ENCODE measurements around the gene CC2D2A.

CC2D2A gene

DNA sequence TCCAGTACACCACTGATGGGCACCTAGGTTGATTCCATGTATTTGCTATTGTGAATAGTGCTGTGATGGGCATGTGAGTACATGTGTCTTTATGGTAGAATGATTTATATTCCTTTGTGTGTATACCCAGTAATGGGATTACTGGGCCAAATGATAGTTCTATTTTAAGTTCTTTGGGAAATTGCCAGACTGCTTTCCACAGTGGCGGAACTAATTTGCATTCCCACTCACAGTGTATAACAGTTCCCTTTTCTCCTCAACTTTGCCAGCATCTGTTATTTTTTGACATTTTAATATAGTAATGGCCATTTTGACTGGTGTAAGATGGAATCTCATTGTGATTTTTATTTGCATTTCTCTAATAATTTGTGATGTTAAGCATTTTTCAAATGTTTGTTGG, 25.9 kb downstream of the CC2D2A start:
- Histone ChIP-seq H3K36me3 (ENCODE audit: insufficient read depth, low read length) (peaks cover 10% of the 10 kb centered on the region), H3K9ac (ENCODE audit: low read length) (no peak overlapping the region), H3K27me3 (ENCODE audit: control insufficient read depth in 1 of 2, insufficient read depth in 2 of 2, low read length in 2 of 2) (no peaks in the 10 kb centered on the region), H3K4me3 (ENCODE audit: low read depth in 1 of 2, low read length in 2 of 2) (no peak overlapping the region), H3K4me1 (ENCODE audit: insufficient read depth, low read length) (no peaks in the 10 kb centered on the region), H3K27ac (ENCODE audit: low read depth, low read length) (no peak overlapping the region), H3K9me3 (ENCODE audit: low read length) (peaks cover 4% of the 10 kb centered on the region)

DNA sequence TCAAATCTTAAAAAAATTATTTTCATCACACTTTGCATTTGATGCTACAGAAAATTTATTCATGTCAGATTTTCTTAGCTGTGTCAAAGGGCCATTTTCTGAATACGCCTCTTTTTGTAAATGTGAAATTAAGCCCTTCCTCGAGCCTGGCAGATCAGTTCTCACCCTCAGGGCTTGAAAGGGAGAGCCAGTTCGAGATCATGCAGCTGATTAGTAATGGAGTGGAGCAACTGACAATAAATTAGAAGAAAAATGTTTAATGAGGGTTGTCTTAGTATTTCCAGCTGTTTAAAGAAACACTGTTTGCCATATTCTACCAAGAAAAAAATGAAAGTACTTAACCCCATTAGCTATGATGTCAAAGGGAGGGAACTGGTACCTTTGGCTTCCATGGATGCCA, 28.7 kb downstream of the CC2D2A start:
- H3K4me1 ChIP-seq (ENCODE audit: insufficient read depth, low read length) = no peaks in the 10 kb centered on the region
- no peaks in the 10 kb centered on the region for H3K27me3 ChIP-seq (ENCODE audit: control insufficient read depth in 1 of 2, insufficient read depth in 2 of 2, low read length in 2 of 2)
- no peak overlapping the region for H3K27ac ChIP-seq (ENCODE audit: low read depth, low read length)
- H3K9me3 ChIP-seq (ENCODE audit: low read length) = peaks cover 4% of the 10 kb centered on the region
- peaks cover 21% of the 10 kb centered on the region for H3K36me3 ChIP-seq (ENCODE audit: insufficient read depth, low read length)
- H3K4me3 ChIP-seq (ENCODE audit: low read depth in 1 of 2, low read length in 2 of 2) = no peak overlapping the region
- no peak overlapping the region for H3K9ac ChIP-seq (ENCODE audit: low read length)

GRCh38 chr4:15500701-15501100, 31.0 kb downstream of the CC2D2A start:
- H3K4me3 ChIP-seq (ENCODE audit: low read depth in 1 of 2, low read length in 2 of 2) = no peak overlapping the region
- H3K27ac ChIP-seq (ENCODE audit: low read depth, low read length) = no peak overlapping the region
- no peak overlapping the region for H3K9ac ChIP-seq (ENCODE audit: low read length)
- peaks cover 26% of the 10 kb centered on the region for H3K36me3 ChIP-seq (ENCODE audit: insufficient read depth, low read length)
- peaks cover 4% of the 10 kb centered on the region for H3K9me3 ChIP-seq (ENCODE audit: low read length)
- H3K27me3 ChIP-seq (ENCODE audit: control insufficient read depth in 1 of 2, insufficient read depth in 2 of 2, low read length in 2 of 2) = no peaks in the 10 kb centered on the region
- H3K4me1 ChIP-seq (ENCODE audit: insufficient read depth, low read length) = no peaks in the 10 kb centered on the region

DNA sequence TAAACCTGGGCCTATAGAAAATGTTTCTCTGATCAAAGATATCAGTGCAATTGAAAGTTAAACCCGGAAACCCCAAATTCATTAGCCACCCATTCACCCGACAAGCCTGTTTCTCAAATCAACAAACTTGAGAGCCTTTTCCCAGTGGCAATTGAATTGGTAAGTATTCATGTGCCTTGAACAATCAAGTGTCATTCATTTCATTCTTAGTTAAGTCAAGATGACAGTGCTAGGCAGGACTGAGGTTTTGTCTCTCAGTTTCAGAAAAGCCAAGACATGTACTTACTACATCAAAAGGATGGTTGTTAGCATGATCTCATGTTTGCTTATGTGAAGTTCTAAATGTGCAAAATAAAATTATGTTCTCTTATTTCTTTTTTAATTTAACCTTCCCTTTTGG, 32.3 kb downstream of the CC2D2A start:
- H3K4me3 ChIP-seq (ENCODE audit: low read depth in 1 of 2, low read length in 2 of 2) = no peak overlapping the region
- H3K9ac ChIP-seq (ENCODE audit: low read length) = no peak overlapping the region
- H3K4me1 ChIP-seq (ENCODE audit: insufficient read depth, low read length) = no peaks in the 10 kb centered on the region
- H3K27ac ChIP-seq (ENCODE audit: low read depth, low read length) = no peak overlapping the region
- peaks cover 23% of the 10 kb centered on the region for H3K36me3 ChIP-seq (ENCODE audit: insufficient read depth, low read length)
- H3K9me3 ChIP-seq (ENCODE audit: low read length) = peaks cover 1% of the 10 kb centered on the region
- H3K27me3 ChIP-seq (ENCODE audit: control insufficient read depth in 1 of 2, insufficient read depth in 2 of 2, low read length in 2 of 2) = no peaks in the 10 kb centered on the region

GRCh38 chr4:15502384-15502783, 32.7 kb downstream of the CC2D2A start:
- peaks cover 23% of the 10 kb centered on the region for H3K36me3 ChIP-seq (ENCODE audit: insufficient read depth, low read length)
- no peaks in the 10 kb centered on the region for H3K4me1 ChIP-seq (ENCODE audit: insufficient read depth, low read length)
- H3K27me3 ChIP-seq (ENCODE audit: control insufficient read depth in 1 of 2, insufficient read depth in 2 of 2, low read length in 2 of 2) = no peaks in the 10 kb centered on the region
- H3K9me3 ChIP-seq (ENCODE audit: low read length) = no peaks in the 10 kb centered on the region
- H3K4me3 ChIP-seq (ENCODE audit: low read depth in 1 of 2, low read length in 2 of 2) = no peak overlapping the region
- H3K27ac ChIP-seq (ENCODE audit: low read depth, low read length) = no peak overlapping the region
- H3K9ac ChIP-seq (ENCODE audit: low read length) = no peak overlapping the region

DNA sequence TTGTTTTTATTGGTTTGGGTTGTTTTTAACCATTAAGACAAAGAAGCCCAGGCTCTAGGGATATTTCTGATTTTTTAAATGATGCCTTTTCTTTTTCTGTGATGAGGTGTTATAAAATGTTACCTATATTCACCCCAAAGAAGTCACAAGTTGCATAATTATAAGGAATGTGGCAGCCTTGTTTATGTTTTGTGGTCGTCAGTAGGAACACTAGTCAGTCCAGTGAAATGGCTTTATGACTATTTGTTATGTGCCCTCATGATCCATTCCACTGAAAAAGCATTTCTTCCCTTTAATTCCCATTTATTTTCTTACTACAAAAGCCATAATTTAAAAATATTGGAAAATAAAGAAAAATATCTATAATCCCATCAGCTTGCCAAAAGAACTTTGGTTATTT, 34.4 kb downstream of the CC2D2A start:
- Histone ChIP-seq H3K9ac (ENCODE audit: low read length) (no peak overlapping the region), H3K36me3 (ENCODE audit: insufficient read depth, low read length) (peaks cover 23% of the 10 kb centered on the region), H3K9me3 (ENCODE audit: low read length) (no peaks in the 10 kb centered on the region), H3K4me1 (ENCODE audit: insufficient read depth, low read length) (no peaks in the 10 kb centered on the region), H3K27me3 (ENCODE audit: control insufficient read depth in 1 of 2, insufficient read depth in 2 of 2, low read length in 2 of 2) (no peaks in the 10 kb centered on the region), H3K27ac (ENCODE audit: low read depth, low read length) (no peak overlapping the region), H3K4me3 (ENCODE audit: low read depth in 1 of 2, low read length in 2 of 2) (no peak overlapping the region)

- Histone ChIP-seq H3K36me3 (ENCODE audit: insufficient read depth, low read length) (peaks cover 37% of the 10 kb centered on the region), H3K27ac (ENCODE audit: low read depth, low read length) (no peak overlapping the region)
Observed at GRCh38 chr4:15506464-15506863, 36.8 kb downstream of the CC2D2A start.

GRCh38 chr4:15507679-15508078, 38.0 kb downstream of the CC2D2A start:
- peaks cover 42% of the 10 kb centered on the region for H3K36me3 ChIP-seq (ENCODE audit: insufficient read depth, low read length)
- H3K27me3 ChIP-seq (ENCODE audit: control insufficient read depth in 1 of 2, insufficient read depth in 2 of 2, low read length in 2 of 2) = no peaks in the 10 kb centered on the region
- H3K27ac ChIP-seq (ENCODE audit: low read depth, low read length) = no peak overlapping the region
- H3K4me3 ChIP-seq (ENCODE audit: low read depth in 1 of 2, low read length in 2 of 2) = no peak overlapping the region
- H3K9me3 ChIP-seq (ENCODE audit: low read length) = no peaks in the 10 kb centered on the region
- H3K9ac ChIP-seq (ENCODE audit: low read length) = no peak overlapping the region
- no peaks in the 10 kb centered on the region for H3K4me1 ChIP-seq (ENCODE audit: insufficient read depth, low read length)

More at GRCh38 chr4:15506464-15506863, 36.8 kb downstream of the CC2D2A start:
- H3K9ac ChIP-seq (ENCODE audit: low read length) = no peak overlapping the region
- H3K4me3 ChIP-seq (ENCODE audit: low read depth in 1 of 2, low read length in 2 of 2) = no peak overlapping the region
- H3K27me3 ChIP-seq (ENCODE audit: control insufficient read depth in 1 of 2, insufficient read depth in 2 of 2, low read length in 2 of 2) = no peaks in the 10 kb centered on the region
- H3K9me3 ChIP-seq (ENCODE audit: low read length) = no peaks in the 10 kb centered on the region
- no peaks in the 10 kb centered on the region for H3K4me1 ChIP-seq (ENCODE audit: insufficient read depth, low read length)

DNA sequence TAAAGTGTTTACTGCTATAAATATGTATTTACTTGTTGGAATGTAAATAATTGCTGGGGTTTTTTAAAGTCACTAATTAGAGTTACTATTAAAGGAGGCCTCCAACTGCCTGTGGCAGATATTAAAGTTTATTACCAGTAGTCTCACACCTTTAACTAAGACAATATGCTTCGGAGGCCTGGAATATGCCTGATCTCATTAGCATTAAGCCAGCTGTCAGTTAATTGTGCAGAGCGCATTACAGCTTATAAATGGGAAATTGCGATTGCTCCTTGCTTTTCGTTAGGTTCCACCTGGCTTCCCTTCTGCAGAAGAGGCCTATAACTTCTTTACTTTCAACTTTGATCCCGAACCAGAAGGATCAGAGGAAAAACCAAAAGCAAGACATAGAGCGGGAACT, 41.3 kb downstream of the CC2D2A start:
- H3K27me3 ChIP-seq (ENCODE audit: control insufficient read depth in 1 of 2, insufficient read depth in 2 of 2, low read length in 2 of 2) = no peaks in the 10 kb centered on the region
- no peak overlapping the region for H3K4me3 ChIP-seq (ENCODE audit: low read depth in 1 of 2, low read length in 2 of 2)
- H3K36me3 ChIP-seq (ENCODE audit: insufficient read depth, low read length) = peaks cover 41% of the 10 kb centered on the region
- no peak overlapping the region for H3K27ac ChIP-seq (ENCODE audit: low read depth, low read length)
- no peaks in the 10 kb centered on the region for H3K9me3 ChIP-seq (ENCODE audit: low read length)
- H3K4me1 ChIP-seq (ENCODE audit: insufficient read depth, low read length) = no peaks in the 10 kb centered on the region
- H3K9ac ChIP-seq (ENCODE audit: low read length) = no peak overlapping the region

GRCh38 chr4:15513545-15513944, 43.9 kb downstream of the CC2D2A start:
- H3K27me3 ChIP-seq (ENCODE audit: control insufficient read depth in 1 of 2, insufficient read depth in 2 of 2, low read length in 2 of 2) = no peaks in the 10 kb centered on the region
- H3K4me3 ChIP-seq (ENCODE audit: low read depth in 1 of 2, low read length in 2 of 2) = no peak overlapping the region
- peaks cover 61% of the 10 kb centered on the region for H3K36me3 ChIP-seq (ENCODE audit: insufficient read depth, low read length)
- H3K27ac ChIP-seq (ENCODE audit: low read depth, low read length) = no peak overlapping the region
- H3K4me1 ChIP-seq (ENCODE audit: insufficient read depth, low read length) = no peaks in the 10 kb centered on the region
- H3K9me3 ChIP-seq (ENCODE audit: low read length) = no peaks in the 10 kb centered on the region
- no peak overlapping the region for H3K9ac ChIP-seq (ENCODE audit: low read length)

GRCh38 chr4:15515106-15515505, 45.4 kb downstream of the CC2D2A start:
- H3K4me1 ChIP-seq (ENCODE audit: insufficient read depth, low read length) = no peaks in the 10 kb centered on the region
- H3K27me3 ChIP-seq (ENCODE audit: control insufficient read depth in 1 of 2, insufficient read depth in 2 of 2, low read length in 2 of 2) = no peaks in the 10 kb centered on the region
- no peak overlapping the region for H3K27ac ChIP-seq (ENCODE audit: low read depth, low read length)
- H3K36me3 ChIP-seq (ENCODE audit: insufficient read depth, low read length) = peaks cover 66% of the 10 kb centered on the region
- H3K9ac ChIP-seq (ENCODE audit: low read length) = no peak overlapping the region
- no peaks in the 10 kb centered on the region for H3K9me3 ChIP-seq (ENCODE audit: low read length)
- H3K4me3 ChIP-seq (ENCODE audit: low read depth in 1 of 2, low read length in 2 of 2) = no peak overlapping the region

GRCh38 chr4:15516494-15516893, 46.8 kb downstream of the CC2D2A start:
- Histone ChIP-seq H3K4me3 (ENCODE audit: low read depth in 1 of 2, low read length in 2 of 2) (no peak overlapping the region), H3K36me3 (ENCODE audit: insufficient read depth, low read length) (peaks cover 65% of the 10 kb centered on the region), H3K27ac (ENCODE audit: low read depth, low read length) (no peak overlapping the region), H3K27me3 (ENCODE audit: control insufficient read depth in 1 of 2, insufficient read depth in 2 of 2, low read length in 2 of 2) (no peaks in the 10 kb centered on the region), H3K4me1 (ENCODE audit: insufficient read depth, low read length) (no peaks in the 10 kb centered on the region), H3K9me3 (ENCODE audit: low read length) (no peaks in the 10 kb centered on the region), H3K9ac (ENCODE audit: low read length) (no peak overlapping the region)

Data from muscle layer of colon (tissue), 2 donors.